Measurements from ENCODE around the gene GORAB. TPM values are rescaled to one million over a fixed set of nuclear protein-coding genes. Genes with fewer than 3 reads are reported as not detected.

GORAB gene
- total and polyA plus RNA-seq, 2 donors from 2014 or later: 5.8 to 13.6 TPM

DNA sequence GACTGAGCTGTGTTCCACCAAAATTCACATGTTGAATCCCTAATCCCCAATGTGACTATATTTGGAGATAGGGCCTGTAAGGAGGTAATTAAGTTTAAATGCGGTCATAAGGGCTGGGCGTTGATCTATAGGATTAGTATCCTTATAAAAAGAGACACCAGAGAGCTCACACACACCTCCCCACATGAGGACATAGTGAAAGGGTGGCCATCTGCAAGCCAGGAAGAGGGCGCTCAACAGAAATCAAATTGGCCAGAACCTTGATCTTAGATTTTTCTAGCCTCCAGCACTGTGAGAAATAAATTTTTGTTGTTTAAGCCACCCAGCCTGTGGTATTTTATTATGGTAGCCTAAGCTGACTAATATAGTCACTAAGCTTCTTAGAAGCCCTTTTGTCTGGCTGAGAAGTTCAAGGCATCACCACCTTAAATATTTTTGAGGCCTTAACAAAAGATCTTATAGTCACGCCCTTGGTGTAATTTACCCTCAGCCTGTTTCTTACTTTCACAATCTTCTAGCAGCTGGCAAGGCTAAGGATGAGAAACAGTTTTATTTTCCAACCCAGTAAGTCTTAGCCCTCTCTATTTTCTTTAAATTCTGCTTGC, 28.8 kb downstream of the GORAB start:
- TF ChIP-seq CTCF (IDR thresholded peaks at IDR 0.05; ENCODE audit: borderline replicate concordance, extremely low read depth, insufficient read depth): no peak
- H3K4me3 ChIP-seq (ENCODE audit: low read length in 3 of 3): no peak overlapping the region
- no peaks in the 10 kb centered on the region for H3K4me1 ChIP-seq (ENCODE audit: control insufficient read depth in 2 of 3, insufficient read depth in 2 of 3, low read depth in 1 of 3, low read length in 3 of 3)
- no peaks in the 10 kb centered on the region for H3K36me3 ChIP-seq (ENCODE audit: control insufficient read depth in 2 of 3, insufficient read depth in 3 of 3, low read length in 3 of 3)
- FAIRE-seq: no peak
- no peak for DNase-seq
- H3K9me3 ChIP-seq (ENCODE audit: control insufficient read depth in 2 of 3, insufficient read depth in 1 of 3, low read length in 3 of 3): no peaks in the 10 kb centered on the region
- intact Hi-C loops (cut with DNase I): no loop called here
- H3K27me3 ChIP-seq (ENCODE audit: control insufficient read depth, insufficient read depth, low read length): no peaks in the 10 kb centered on the region
- H3K27ac ChIP-seq (ENCODE audit: low read depth in 2 of 2, low read length in 2 of 2): no peak overlapping the region
- H3K9ac ChIP-seq (ENCODE audit: low read length in 3 of 3): no peak overlapping the region

DNA sequence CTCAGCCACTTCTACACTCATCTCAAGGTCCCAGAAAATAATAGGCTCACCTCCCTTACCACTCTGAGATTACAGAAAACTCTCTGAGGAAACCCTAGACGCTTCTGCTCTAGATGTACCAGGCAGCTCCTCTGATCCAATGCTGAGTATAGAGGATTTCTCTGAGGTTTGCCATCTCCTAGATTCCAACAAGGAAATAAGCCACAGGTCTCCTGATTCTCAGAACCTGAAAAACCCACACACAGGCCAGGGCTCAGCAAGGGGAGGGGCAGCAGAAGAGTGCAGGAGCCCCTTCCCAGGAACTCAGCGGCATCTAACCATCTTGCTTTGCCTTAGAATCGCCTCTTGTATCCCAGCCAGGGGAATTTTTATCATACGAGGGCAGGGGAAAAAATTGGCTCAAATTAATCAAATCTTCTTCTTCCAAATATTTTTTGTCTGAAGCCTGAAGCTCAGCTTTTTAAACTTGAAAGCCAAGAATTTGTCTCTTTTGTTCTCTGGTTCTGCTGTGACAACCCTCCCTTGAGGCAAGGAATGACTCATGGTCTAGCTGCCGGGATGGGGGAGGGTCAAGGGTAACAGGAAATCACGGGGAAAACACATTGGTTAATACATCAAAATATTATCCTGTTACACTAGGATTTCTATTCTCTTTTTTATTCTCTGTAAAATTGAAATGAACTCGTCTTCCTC, 30.8 kb downstream of the GORAB start:
- intact Hi-C loops (cut with DNase I): no loop called here
- FAIRE-seq (peak; percentile 60), DNase-seq (peak in 3 of 5 donors; percentile 4 to 76 (median 59))
- Histone ChIP-seq H3K27me3 (ENCODE audit: control insufficient read depth, insufficient read depth, low read length) (no peaks in the 10 kb centered on the region), H3K36me3 (ENCODE audit: control insufficient read depth in 2 of 3, insufficient read depth in 3 of 3, low read length in 3 of 3) (no peaks in the 10 kb centered on the region), H3K4me3 (ENCODE audit: low read length in 3 of 3) (no peak overlapping the region), H3K4me1 (ENCODE audit: control insufficient read depth in 2 of 3, insufficient read depth in 2 of 3, low read depth in 1 of 3, low read length in 3 of 3) (no peaks in the 10 kb centered on the region), H3K27ac (ENCODE audit: low read depth in 2 of 2, low read length in 2 of 2) (peak overlapping the region in 1 of 2 donors; percentile 66), H3K9me3 (ENCODE audit: control insufficient read depth in 2 of 3, insufficient read depth in 1 of 3, low read length in 3 of 3) (no peaks in the 10 kb centered on the region), H3K9ac (ENCODE audit: low read length in 3 of 3) (no peak overlapping the region)
- TF ChIP-seq CTCF (IDR thresholded peaks at IDR 0.05; ENCODE audit: borderline replicate concordance, extremely low read depth, insufficient read depth): no peak

GRCh38 chr1:170567214-170567613, 35.2 kb downstream of the GORAB start:
- intact Hi-C loops (cut with DNase I): no loop called here
- H3K9me3 ChIP-seq (ENCODE audit: control insufficient read depth in 2 of 3, insufficient read depth in 1 of 3, low read length in 3 of 3): no peaks in the 10 kb centered on the region
- DNase-seq (no peak), FAIRE-seq (no peak)
- no peak overlapping the region for H3K27ac ChIP-seq (ENCODE audit: low read depth in 2 of 2, low read length in 2 of 2)
- TF ChIP-seq CTCF (IDR thresholded peaks at IDR 0.05; ENCODE audit: borderline replicate concordance, extremely low read depth, insufficient read depth): no peak
- H3K4me1 ChIP-seq (ENCODE audit: control insufficient read depth in 2 of 3, insufficient read depth in 2 of 3, low read depth in 1 of 3, low read length in 3 of 3): no peaks in the 10 kb centered on the region
- no peak overlapping the region for H3K9ac ChIP-seq (ENCODE audit: low read length in 3 of 3)
- no peaks in the 10 kb centered on the region for H3K27me3 ChIP-seq (ENCODE audit: control insufficient read depth, insufficient read depth, low read length)
- no peak overlapping the region for H3K4me3 ChIP-seq (ENCODE audit: low read length in 3 of 3)
- no peaks in the 10 kb centered on the region for H3K36me3 ChIP-seq (ENCODE audit: control insufficient read depth in 2 of 3, insufficient read depth in 3 of 3, low read length in 3 of 3)

Data from kidney (tissue), 14 donors.